ENCODE measurements around the gene TRIM27. TPM values are rescaled to one million over a fixed set of nuclear protein-coding genes. Genes with fewer than 3 reads are reported as not detected.
"Not testable (repeated sequence)": the region's sequence is repeated elsewhere in the genome, so short reads cannot be mapped to it uniquely, and the experiment has no call there.

The TRIM27 gene
- total RNA-seq, 1 donor from 2014 or later: 15.7 TPM

- intact Hi-C loops (cut with DNase I): loop anchor here (5.0 kb wide), 2 partner anchors 38 to 47 kb away; no protein-coding TSS in a partner anchor
- peak; percentile 72 for ATAC-seq (ENCODE audit: poor library complexity)
- DNase-seq: no peak
Measured at GRCh38 chr6:28944412-28944865, 20.7 kb upstream of the TRIM27 start.

GRCh38 chr6:28943557-28944411 is 20.0 kb upstream of the TRIM27 start:
- ATAC-seq (ENCODE audit: poor library complexity) (peak; percentile 58), DNase-seq (peak; percentile 80)
- intact Hi-C loops (cut with DNase I): loop anchor here (5.0 kb wide), 2 partner anchors 39 to 46 kb away; no protein-coding TSS in a partner anchor

DNA sequence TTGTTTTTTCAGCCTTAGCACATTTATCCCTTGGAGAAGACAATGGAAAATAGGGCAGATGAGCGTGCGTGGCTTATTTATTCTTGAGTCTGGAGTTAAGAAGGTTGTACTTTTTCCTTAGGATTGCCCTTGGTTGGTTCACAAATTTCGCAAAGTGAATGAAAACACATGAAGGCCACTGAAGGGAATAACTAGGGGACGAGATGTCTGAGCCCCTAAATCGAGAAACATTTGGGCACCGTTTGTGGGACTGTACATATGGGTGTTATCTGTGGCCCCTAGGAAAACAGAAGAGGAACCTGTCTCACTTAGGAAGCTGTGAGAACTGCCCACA is 19.4 kb upstream of the TRIM27 start:
- DNase-seq (no peak), ATAC-seq (ENCODE audit: poor library complexity) (no peak)
- intact Hi-C loops (cut with DNase I): loop anchor here (5.0 kb wide), 2 partner anchors 39 to 46 kb away; no protein-coding TSS in a partner anchor

- ATAC-seq (ENCODE audit: poor library complexity) (no peak), DNase-seq (no peak)
- intact Hi-C loops (cut with DNase I): loop anchor here (5.0 kb wide), 2 partner anchors 40 to 45 kb away; no protein-coding TSS in a partner anchor
Measured at GRCh38 chr6:28941684-28942448, 18.1 kb upstream of the TRIM27 start.

GRCh38 chr6:28940858-28941683 is 17.3 kb upstream of the TRIM27 start:
- intact Hi-C loops (cut with DNase I): loop anchor here (5.0 kb wide), 2 partner anchors 41 to 44 kb away; no protein-coding TSS in a partner anchor
- ATAC-seq (ENCODE audit: poor library complexity) (peak; percentile 87), DNase-seq (peak; percentile 62)

DNA sequence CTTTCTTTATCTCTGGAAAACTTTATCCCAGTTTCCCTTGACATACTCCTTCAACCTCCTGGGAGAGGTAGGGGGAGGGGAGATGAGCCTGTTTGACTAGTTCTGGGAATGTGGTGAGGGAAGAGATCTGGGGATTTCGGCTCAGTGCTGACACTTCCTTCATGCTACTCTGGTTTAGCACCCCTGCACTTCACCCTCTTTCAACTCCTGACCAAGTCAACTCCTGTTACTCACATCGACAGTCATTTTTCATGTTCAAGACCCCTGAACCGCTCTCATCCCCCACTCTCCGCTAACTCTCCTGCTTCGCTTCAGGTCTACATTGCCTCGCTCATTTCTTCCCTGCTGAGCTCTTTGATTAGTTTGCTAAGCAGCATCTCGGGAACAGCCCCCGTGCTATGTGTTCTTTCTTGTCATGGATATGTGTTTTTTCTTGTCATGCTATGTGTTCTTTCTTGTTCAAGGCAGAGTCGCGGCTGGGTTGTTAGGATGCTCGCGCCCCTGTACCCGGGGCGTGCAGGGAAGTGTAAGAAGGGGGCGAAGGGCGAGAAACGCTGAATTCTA is 16.6 kb upstream of the TRIM27 start:
- ATAC-seq (ENCODE audit: poor library complexity): peak; percentile 44
- no peak for DNase-seq

GRCh38 chr6:28933069-28933468 is 9.3 kb upstream of the TRIM27 start:
- ATAC-seq (ENCODE audit: poor library complexity) (no peak), DNase-seq (no peak)
- intact Hi-C loops (cut with DNase I): no loop called here

More for the DNA sequence above, 16.6 kb upstream of the TRIM27 start:
- intact Hi-C loops (cut with DNase I): loop anchor here (5.0 kb wide), 2 partner anchors 42 to 43 kb away; no protein-coding TSS in a partner anchor

GRCh38 chr6:28929887-28930620 is 6.3 kb upstream of the TRIM27 start:
- intact Hi-C loops (cut with DNase I): no loop called here
- no peak for ATAC-seq (ENCODE audit: poor library complexity)
- no peak for DNase-seq

DNA sequence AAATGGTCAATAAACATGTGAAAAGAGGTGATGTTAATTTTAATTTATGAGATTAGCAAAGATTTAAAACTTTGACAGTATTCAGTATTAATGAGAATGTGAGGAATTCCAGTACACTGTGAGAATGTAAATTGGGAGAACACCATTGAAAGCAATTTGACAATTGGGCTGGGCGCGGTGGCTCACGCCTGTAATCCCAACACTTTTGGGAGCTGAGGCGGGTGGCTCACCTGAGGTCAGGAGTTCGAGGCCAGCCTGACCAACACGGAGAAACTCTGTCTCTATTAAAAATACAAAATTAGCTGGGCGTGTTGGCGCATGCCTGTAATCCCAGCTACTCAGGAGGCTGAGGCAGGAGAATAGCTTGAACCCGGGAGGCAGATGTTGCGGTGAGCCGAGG is 5.6 kb upstream of the TRIM27 start:
- ATAC-seq (ENCODE audit: poor library complexity); intact Hi-C loops (cut with DNase I): not testable (repeated sequence)

GRCh38 chr6:28927846-28928245 is 4.1 kb upstream of the TRIM27 start:
- ATAC-seq (ENCODE audit: poor library complexity): no peak

More for the DNA sequence above, 5.6 kb upstream of the TRIM27 start:
- not testable (repeated sequence) for DNase-seq

DNA sequence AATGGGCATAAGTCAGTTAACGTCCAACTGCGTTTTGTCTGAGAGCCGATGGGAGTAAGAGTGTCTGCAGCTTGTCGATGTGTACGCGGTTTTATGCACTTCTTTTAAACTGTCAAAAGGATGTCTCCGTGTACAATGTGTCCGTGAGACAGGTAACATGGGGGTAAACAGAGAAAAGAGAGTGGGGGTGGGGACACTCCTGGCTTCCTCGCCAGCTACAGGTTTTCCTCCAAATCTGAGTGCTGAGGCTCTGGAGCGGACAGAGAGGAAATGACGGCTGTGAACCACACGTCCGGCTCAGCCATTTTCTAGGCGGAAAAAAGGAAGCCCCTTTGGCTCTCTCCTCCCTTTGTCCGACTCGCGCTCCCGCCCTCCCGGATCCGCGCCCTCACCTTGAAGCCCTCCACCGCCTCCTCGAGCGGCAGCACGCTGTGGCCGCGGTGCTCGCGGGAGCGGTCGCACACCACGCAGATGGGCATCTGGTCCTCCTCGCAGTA is 916 bp downstream of the TRIM27 start:
- intact Hi-C loops (cut with DNase I): no loop called here
- ATAC-seq (ENCODE audit: poor library complexity) (peak; percentile 59), DNase-seq (peak; percentile 72)

More at GRCh38 chr6:28927846-28928245, 4.1 kb upstream of the TRIM27 start:
- intact Hi-C loops (cut with DNase I): no loop called here
- no peak for DNase-seq

DNA sequence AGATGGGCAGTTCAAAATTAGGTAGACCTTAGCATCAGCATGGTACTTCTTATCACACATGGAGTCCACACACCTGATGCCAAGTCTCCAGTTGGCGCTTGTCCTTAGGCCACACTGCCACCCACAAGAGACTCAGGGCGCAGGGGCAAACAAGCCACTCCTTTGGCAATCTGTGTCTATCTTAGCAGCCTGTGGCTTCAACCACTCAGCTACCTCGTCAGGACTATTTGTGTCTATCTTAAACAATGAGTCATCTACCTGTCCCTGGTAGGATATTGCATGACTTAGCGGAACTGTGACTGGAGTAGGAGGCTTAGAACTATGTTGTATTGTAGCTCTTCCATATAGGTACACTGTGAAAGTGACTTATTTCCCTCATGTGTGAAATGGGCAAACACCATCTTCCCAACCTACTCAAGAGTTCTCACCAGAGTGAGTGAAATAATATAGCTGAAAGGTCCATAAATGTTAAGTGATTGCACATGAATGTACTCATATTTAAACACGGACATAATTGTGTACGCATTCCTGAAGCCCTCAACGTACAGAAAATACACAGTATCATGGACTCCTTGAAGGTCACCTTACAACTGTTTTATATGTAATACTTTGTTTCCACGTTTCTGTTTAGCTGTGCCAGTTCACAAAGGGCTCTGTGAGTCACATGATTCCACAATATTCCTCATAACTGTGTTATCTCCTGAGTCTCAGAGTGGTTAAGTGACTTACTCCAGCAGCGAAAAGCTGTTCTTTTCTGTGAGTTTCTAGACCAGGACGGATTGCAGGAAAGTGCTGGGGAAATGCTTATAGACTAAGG is 1.6 kb downstream of the TRIM27 start:
- intact Hi-C loops (cut with DNase I): no loop called here
- ATAC-seq (ENCODE audit: poor library complexity) (no peak), DNase-seq (no peak)

DNA sequence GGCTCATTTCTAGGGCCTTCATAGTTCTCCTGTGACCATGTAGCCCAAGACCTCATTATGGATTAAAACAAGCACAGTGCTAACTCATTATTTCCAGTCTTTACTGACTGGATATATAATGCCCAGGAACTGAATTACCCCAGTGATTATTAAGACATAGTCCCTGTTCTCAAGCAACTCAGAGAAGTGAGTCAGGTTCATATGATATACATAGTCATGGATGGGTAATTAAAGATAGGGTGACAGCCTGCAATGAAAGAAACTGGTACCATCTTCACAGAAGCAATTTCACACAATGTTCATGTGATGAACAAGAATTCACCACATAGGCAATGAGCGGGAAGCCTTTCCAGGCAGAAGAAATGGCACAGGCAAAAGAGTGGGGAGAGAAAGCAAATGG is 3.5 kb downstream of the TRIM27 start:
- DNase-seq (no peak), ATAC-seq (ENCODE audit: poor library complexity) (no peak)
- intact Hi-C loops (cut with DNase I): no loop called here

GRCh38 chr6:28914941-28915340 is 8.8 kb downstream of the TRIM27 start:
- intact Hi-C loops (cut with DNase I): no loop called here
- DNase-seq (no peak), ATAC-seq (ENCODE audit: poor library complexity) (no peak)

- intact Hi-C loops (cut with DNase I): no loop called here
- no peak for ATAC-seq (ENCODE audit: poor library complexity)
- DNase-seq: no peak
Measured at GRCh38 chr6:28910901-28911690, 12.7 kb downstream of the TRIM27 start.

GRCh38 chr6:28907394-28907793 is 16.4 kb downstream of the TRIM27 start:
- no peak for ATAC-seq (ENCODE audit: poor library complexity)
- intact Hi-C loops (cut with DNase I): no loop called here
- no peak for DNase-seq
